NCI-H1436 treated with DMSO at 0.1 percent for 48 hours (cell line): ENCODE measurements around the gene BIRC7.

Experiments used
- DNase-seq: peaks from one replicate; lab custom pipeline; 2025; lab: John Stamatoyannopoulos, UW

BIRC7 gene

GRCh38 chr20:63225082-63225454 is 10.6 kb upstream of the BIRC7 start:
- DNase-seq: no peak

DNA sequence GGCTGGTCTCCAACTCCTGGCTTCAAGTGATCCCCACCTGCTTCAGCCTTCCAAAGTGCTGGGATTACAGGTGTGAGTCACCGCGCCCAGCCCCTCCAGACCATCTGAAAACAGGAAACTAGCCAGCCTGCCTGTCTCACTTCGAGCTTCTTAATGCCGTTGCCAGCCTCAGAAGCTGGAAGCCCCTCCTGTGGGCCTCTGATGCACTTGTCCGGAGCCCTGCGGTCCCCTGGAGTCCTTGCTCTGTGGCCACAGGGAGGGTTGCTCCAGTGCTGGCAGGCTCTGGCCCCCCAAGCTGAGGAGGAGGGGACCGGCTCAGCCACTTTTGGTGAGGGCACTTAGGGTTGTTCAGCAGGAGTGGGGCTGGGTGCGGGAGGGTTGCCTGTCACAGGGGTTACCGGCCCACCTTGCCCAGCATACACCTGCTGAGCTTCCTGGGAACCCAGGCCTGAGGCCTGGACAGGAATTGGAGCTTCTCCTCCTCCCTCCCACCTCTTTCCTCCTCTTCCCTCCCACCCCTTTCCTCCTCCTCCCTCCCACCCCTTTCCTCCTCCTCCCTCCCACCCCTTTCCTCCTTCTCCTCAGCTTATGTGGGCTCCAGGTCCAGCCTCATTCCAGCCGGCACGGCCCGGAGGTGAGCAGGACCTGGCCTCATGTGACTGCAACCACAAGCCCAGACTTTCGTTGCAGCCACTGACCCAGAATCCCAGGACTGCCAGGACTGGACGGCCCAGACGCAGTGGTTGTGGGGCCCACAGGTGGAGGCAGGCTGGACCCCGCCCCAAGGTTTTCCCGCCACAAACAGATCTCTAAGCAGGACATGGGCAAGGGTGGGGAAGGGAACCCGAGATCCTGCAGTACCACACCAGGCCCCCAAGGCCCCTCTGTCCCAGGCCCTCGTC is 9.4 kb upstream of the BIRC7 start:
- DNase-seq: no peak

- no peak for DNase-seq
Observed at GRCh38 chr20:63227260-63227659, 8.4 kb upstream of the BIRC7 start.

DNA sequence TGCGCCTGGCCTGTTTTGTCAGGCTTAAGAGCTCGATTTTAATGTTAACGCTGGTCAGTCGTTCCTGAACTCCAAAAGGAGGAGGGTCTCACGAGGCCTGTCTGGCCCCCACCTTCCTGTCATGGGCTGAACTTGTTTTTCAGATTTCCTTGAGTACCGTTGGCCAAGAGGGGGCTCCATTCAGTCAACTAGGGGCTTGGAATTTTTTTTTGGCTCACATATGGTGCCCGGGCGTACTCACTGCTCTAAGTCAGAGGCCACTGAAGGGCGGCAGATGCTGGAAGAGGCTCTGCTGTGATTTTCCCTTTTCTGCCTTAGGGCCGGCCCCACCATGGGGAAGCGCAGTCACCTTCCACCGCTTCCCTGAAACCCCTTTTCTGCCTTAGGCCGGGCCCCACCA is 6.9 kb upstream of the BIRC7 start:
- DNase-seq: no peak

GRCh38 chr20:63230800-63231268 is 4.9 kb upstream of the BIRC7 start:
- no peak for DNase-seq

DNA sequence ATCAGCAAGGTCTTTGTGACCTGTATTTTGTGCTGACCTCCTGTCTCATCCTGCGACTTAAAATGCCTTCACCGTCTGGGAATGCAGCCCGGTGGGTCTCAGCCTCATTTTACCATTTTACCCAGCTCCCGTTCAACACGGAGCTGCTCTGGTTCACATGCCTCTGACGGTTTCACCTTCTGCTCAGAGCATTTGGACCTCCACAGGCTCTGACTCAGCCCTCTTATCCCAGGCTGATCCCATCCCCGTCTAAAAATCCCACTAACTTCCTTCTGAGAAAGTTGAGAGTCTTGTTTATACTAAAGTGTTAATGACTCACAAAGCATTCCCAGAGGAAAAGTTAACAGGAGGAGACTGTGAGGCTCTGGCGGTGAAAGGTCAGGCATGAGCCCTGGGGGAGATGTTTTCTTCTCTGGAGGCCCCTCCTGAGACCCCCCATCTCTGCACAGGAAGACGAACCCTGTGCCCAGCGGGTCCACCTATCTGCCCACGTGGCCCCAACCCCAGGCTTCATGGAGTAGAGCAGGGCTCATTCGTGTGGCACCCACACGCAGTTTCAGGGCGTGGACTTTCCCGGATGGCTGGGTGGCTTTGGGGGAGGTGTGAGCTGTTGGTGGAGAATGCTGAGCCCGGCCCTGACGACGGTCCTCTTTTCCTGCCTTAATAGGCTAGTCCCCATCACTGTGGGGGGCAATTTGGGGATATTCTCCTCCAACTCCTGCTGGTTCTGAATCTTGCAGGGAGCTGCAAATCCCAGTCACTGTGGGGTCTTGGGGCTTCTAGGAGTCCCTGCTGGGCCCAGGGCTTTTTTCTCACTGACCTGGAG is 3.3 kb upstream of the BIRC7 start:
- DNase-seq: no peak

- no peak for DNase-seq
Observed at GRCh38 chr20:63233061-63233344, 2.7 kb upstream of the BIRC7 start.

DNA sequence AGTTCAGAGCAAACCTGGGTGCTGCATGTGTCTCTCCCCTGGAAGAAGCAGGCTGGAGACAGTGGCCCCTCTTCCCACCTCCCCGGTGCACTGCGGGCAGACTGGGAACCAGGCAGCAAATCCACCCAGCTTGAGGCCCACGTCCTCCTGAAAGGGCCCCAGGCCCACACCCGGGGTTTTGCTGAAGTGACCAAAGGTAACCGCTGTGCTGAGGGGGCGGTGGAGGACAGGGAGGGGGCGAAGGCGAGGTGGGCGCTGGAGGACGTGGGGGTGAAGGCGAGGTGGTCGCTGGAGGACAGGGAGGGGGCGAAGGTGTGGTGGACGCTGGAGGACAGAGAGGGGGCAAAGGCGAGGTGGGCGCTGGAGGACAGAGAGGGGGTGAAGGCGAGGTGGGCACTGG is 1.8 kb upstream of the BIRC7 start:
- DNase-seq: no peak

- no peak for DNase-seq
Observed at GRCh38 chr20:63234693-63235398, 859 bp upstream of the BIRC7 start.

DNA sequence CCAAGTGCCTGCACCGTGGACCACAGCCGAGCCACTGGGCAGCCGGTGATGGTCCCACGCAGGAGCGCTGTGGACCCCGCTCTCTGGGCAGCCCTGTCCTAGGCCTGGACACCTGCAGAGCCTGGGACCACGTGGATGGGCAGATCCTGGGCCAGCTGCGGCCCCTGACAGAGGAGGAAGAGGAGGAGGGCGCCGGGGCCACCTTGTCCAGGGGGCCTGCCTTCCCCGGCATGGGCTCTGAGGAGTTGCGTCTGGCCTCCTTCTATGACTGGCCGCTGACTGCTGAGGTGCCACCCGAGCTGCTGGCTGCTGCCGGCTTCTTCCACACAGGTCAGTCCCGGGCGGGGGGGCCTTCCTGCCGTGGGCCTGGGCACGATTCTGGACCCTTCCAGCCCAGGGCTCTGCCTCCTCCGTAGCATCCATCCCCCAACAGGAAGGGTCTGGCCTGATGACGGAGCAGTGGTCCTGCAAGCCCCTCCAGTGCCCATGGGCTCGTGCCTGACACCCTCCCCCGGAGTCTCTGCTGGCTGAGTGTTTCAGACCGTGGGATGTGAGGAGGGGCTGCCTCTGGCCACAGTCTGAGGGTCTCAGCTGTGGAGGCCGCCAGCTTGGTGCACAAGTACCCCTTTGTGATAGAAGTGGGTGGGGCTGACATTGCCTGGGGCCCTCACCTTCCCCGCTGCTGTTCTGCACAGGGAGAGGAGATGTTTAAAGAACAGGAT is 572 bp downstream of the BIRC7 start:
- no peak for DNase-seq

DNA sequence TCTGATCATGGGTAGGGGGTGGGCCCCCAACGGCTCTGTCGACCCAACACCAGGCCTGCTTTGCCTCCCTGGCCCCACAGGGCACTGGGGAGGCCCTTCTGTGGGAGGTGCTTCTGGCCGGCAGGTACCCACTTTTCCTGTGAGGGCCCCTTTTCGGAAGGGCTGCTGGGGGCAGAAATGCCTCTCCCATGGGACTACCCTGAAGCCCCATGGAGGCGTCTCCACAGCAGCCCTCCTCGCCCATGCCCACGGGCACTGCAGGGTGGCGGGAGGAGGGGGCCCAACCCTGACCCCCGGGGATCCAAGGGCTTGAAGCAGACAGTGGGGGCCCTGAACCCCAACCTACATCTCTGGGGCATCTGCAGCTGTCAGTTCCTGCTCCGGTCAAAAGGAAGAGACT is 2.3 kb downstream of the BIRC7 start:
- no peak for DNase-seq

- DNase-seq: no peak
Observed at GRCh38 chr20:63238514-63239125, 2.9 kb downstream of the BIRC7 start.

DNA sequence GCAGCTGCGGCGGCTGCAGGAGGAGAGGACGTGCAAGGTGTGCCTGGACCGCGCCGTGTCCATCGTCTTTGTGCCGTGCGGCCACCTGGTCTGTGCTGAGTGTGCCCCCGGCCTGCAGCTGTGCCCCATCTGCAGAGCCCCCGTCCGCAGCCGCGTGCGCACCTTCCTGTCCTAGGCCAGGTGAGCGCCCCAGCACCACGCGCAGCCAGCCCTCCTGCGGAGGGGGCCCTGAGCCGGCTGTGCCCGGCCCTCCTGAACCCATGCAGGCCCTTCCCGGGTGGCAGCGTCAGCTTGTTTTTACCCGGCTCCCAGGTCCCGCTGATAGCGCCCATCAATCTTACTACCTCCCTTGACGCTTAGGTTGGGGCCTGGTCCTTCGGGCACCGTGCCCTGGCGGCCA is 3.7 kb downstream of the BIRC7 start:
- no peak for DNase-seq

DNA sequence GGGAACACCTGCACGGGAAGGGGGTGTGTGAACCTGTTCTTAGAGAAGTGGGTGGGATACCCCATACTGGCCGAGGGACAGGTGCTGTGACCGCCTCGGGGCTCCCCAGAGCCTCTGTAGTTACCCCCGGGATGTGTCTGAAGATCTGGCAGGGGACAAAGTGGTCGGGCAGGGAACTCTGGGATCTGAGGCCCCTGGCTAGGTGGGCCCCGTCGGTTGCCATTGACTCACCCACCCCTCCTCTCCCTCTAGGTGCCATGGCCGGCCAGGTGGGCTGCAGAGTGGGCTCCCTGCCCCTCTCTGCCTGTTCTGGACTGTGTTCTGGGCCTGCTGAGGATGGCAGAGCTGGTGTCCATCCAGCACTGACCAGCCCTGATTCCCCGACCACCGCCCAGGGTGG is 4.3 kb downstream of the BIRC7 start:
- no peak for DNase-seq

DNA sequence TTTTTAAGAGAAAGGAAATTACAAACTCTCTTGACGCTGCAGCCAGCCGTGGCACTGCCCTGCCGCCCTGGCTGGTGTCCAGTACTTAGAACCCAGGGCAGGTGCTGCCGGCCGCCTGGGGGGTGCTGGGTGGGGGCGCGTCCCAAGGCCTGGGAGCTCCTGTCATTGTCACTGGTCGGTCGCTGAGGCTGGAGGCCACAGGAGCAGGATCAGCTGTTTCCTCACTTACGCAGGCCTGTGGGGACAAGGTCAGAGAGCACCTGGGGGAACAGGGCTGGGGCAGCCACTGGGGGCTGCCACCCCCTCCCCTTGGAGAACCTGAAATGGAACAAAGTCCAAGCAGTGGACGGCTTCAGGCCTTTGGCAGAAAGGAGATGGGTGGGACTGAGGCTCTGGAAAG is 5.6 kb downstream of the BIRC7 start:
- no peak for DNase-seq

GRCh38 chr20:63242736-63243135 is 7.0 kb downstream of the BIRC7 start:
- DNase-seq: no peak

GRCh38 chr20:63243604-63244247 is 8.0 kb downstream of the BIRC7 start:
- no peak for DNase-seq

GRCh38 chr20:63244468-63244867 is 8.8 kb downstream of the BIRC7 start:
- no peak for DNase-seq

DNA sequence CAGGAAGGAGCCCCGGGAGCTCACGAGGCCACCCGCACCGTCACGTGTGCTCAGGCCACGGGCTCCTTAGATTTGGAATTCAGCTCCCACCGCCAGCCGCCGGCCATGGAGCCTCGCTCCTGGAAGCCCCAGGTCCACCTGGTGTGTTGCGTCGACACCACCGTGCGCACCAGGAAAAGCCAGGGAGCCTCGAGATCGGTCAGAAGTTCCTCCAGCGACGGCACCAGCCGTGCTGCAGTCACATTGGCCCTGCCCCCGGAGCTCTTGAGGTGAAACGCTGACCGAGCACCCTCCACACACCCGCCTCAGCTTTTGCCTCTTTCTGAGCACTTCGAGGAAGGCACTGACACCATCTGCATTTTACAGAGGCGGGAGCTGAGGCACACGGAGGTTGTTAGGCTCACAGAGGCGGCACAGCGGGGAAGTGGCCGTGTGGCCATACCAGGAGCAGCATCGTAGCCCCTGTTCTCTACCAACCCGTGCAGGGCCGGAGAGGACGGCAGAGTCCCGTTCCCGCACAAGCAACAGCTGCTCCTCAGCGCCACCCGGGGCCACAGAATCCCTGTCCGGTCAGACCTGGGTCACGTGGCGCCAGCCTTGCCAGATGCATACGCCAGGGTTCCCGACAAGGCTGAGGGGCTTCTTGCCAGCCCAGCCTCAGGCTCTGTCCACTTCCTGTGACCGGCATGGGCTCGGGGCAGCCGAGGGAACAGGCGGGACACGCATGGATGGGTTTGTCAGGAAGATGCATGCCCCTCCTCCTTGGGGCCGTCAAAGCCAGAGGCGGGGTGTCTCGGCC is 11.0 kb downstream of the BIRC7 start:
- no peak for DNase-seq

DNA sequence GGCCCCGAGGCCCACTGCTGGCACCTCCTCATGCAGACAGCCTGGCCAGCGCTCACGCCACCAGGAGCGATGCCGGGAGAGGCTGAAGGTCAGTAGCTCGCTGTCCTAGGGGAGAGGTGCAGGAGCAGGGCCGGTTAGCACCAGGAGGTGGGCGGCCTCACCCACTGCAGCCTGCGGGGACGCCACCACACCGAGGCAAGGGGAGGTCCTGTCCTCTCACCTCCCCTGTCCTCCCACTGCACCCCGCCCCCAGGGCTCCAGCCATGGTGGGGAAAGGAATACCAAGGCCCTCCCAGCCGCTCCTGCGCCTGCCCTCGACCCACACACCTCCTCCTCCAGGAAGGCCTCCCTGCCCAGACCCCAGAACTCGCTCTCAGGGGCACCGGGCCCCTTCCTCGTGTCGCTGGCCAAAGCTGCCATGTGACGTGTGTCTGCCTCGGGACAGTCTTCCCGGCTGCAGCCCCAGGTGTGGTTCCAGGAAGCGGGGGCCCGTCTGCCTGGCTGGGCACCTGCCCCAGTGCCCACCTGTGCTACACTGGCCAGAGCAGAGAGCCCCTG is 12.0 kb downstream of the BIRC7 start:
- no peak for DNase-seq
